GM19035 (cell line): Measurements from ENCODE around the gene TCF12.

Source experiments
- ATAC-seq: cut with Tn5 transposase; IDR thresholded peaks from one replicate; pipeline ENCODE4 v1.9.1; 2021; ENCODE audit not compliant: unreplicated experiment

TCF12 gene

GRCh38 chr15:57310876-57311275 lies 392.4 kb downstream of the TCF12 start:
- no peak for ATAC-seq

- no peak for ATAC-seq
Measured at GRCh38 chr15:57312006-57312317, 393.5 kb downstream of the TCF12 start.

GRCh38 chr15:57312318-57313133 lies 394.1 kb downstream of the TCF12 start:
- no peak for ATAC-seq

GRCh38 chr15:57313134-57313483 lies 394.7 kb downstream of the TCF12 start:
- no peak for ATAC-seq

- ATAC-seq: no peak
Measured at GRCh38 chr15:57314221-57314620, 395.8 kb downstream of the TCF12 start.

- ATAC-seq: no peak
Measured at GRCh38 chr15:57316451-57316850, 398.0 kb downstream of the TCF12 start.

GRCh38 chr15:57319226-57319918 lies 400.9 kb downstream of the TCF12 start:
- ATAC-seq: no peak

- ATAC-seq: no peak
Measured at GRCh38 chr15:57319919-57320560, 401.6 kb downstream of the TCF12 start.

- ATAC-seq: no peak
Measured at GRCh38 chr15:57320631-57321220, 402.3 kb downstream of the TCF12 start.

- no peak for ATAC-seq
Measured at GRCh38 chr15:57321485-57321884, 403.0 kb downstream of the TCF12 start.

GRCh38 chr15:57321973-57322601 lies 403.6 kb downstream of the TCF12 start:
- no peak for ATAC-seq

GRCh38 chr15:57322602-57323250 lies 404.3 kb downstream of the TCF12 start:
- no peak for ATAC-seq

- no peak for ATAC-seq
Measured at GRCh38 chr15:57323299-57323805, 404.9 kb downstream of the TCF12 start.

- no peak for ATAC-seq
Measured at GRCh38 chr15:57323806-57324589, 405.6 kb downstream of the TCF12 start.

- ATAC-seq: no peak
Measured at GRCh38 chr15:57324590-57324890, 406.1 kb downstream of the TCF12 start.

- ATAC-seq: no peak
Measured at GRCh38 chr15:57324944-57325679, 406.7 kb downstream of the TCF12 start.

GRCh38 chr15:57326196-57326595 lies 407.8 kb downstream of the TCF12 start:
- ATAC-seq: no peak

- ATAC-seq: no peak
Measured at GRCh38 chr15:57327985-57328471, 409.6 kb downstream of the TCF12 start.

- no peak for ATAC-seq
Measured at GRCh38 chr15:57328479-57328878, 410.0 kb downstream of the TCF12 start.
